GM18508 (cell line): ENCODE measurements around the gene RPTOR.
"Not testable (repeated sequence)": the region's sequence is repeated elsewhere in the genome, so short reads cannot be mapped to it uniquely, and the experiment has no call there.

Experiments used
- ATAC-seq: cut with Tn5 transposase; IDR thresholded peaks from one replicate; pipeline ENCODE4 v1.9.1; 2021; ENCODE audit warnings: moderate number of reproducible peaks; ENCODE audit not compliant: insufficient read depth, unreplicated experiment

RPTOR gene, protein sequence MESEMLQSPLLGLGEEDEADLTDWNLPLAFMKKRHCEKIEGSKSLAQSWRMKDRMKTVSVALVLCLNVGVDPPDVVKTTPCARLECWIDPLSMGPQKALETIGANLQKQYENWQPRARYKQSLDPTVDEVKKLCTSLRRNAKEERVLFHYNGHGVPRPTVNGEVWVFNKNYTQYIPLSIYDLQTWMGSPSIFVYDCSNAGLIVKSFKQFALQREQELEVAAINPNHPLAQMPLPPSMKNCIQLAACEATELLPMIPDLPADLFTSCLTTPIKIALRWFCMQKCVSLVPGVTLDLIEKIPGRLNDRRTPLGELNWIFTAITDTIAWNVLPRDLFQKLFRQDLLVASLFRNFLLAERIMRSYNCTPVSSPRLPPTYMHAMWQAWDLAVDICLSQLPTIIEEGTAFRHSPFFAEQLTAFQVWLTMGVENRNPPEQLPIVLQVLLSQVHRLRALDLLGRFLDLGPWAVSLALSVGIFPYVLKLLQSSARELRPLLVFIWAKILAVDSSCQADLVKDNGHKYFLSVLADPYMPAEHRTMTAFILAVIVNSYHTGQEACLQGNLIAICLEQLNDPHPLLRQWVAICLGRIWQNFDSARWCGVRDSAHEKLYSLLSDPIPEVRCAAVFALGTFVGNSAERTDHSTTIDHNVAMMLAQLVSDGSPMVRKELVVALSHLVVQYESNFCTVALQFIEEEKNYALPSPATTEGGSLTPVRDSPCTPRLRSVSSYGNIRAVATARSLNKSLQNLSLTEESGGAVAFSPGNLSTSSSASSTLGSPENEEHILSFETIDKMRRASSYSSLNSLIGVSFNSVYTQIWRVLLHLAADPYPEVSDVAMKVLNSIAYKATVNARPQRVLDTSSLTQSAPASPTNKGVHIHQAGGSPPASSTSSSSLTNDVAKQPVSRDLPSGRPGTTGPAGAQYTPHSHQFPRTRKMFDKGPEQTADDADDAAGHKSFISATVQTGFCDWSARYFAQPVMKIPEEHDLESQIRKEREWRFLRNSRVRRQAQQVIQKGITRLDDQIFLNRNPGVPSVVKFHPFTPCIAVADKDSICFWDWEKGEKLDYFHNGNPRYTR (N-terminal part only)

DNA sequence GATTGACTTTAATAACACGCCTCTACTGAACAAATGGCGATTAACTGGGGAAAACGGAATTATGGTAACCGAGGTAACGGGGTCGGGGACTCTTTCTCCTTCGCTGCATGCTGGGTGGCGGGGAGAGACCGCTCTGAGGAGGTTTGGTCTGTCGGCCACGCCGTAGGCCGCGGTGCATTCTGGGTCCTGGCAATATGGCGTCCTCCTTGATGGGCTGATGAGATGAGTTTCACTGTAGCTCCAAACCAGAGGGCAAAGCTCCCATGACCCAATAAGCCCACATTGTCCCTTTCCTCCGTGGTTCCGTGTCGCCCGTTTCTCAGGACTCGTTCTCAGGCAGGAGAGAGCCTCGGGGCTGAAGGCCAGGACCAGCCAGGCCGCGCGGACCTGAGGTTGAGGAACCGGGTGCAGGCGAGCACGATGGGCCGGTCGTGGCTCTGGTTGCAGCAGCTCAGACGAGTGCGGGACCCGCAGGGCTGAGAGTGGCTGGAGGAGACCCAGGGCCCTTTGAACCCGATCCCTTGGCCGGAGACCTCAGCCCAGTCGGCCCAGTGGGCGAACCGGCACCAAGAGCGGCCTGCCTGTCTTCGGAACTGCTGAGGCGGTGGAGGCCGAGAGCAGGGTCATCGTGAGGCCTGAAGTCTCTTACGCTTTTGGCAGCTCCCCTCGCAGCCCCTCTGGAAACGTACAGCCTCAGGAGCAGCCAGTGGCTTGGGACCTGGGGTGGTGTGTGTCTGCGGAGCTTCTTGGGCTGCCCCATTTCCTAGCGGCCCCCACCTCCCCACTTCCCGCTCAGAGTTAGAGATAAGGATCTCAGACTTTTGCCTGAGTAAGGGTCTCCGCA, at the start of gene RPTOR:
RPTOR (plus strand) TSS at position 184 of the 844 bp plus-strand sequence. CDS start 792 bp downstream, outside the sequence.
- ATAC-seq, result no peak

DNA sequence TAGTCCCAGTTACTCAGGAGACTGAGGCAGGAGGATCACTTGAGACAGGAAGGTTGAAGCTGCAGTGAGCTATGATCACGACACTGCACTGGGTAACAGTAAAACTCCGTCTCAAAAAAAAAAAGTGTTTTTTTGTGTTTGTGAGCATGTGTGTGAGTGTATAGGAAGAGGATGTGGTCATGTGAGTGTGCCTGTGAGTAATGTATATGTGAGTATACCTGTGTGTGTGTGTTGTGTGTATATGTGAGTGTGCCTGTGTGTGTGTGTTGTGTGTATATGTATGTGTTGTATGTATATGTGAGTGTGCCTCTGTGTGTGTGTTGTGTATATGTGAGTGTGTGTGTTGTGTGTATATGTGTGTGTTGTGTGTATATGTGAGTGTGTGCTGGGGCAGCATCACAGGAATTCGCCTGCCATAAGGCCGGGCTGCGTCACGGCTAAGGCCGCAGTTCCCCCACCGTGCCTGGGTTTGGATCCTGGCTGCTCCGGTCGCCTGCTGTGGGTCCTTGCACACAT, 46.9 kb upstream of the RPTOR start:
- ATAC-seq, result no peak

DNA sequence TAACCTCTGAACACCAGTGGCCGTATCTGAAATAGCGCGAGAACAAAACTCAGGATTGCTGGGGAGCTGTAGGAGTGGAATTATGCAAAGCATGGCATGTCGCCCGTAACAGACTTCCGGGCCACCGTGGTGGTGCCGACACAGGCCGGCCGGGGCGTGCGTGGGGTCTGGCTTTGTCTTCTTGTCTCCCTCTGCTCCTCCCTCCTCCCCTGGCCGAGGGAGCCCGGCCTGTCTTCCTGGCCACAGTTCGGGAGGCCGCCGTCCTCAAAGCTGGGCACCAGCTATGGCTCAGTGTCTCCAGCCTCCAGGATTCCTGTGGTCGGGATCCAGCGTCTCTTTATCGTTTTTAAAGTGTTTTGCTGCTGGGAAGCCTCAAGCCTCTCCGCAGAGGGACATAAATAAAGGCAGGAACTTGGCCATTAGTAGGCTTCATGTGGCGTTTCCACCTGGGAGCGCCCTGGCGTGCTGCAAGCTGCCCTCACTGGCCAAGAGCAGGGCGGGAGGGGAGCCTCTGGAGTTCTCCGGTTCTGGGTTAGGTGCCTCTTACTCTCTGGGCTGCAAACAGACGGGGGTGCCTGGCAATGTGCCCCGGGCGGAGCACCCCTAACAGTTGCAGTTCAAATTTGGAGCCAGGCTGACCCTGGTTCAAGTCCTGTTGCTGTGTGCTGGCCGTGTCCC, 46.3 kb upstream of the RPTOR start:
- no peak for ATAC-seq

DNA sequence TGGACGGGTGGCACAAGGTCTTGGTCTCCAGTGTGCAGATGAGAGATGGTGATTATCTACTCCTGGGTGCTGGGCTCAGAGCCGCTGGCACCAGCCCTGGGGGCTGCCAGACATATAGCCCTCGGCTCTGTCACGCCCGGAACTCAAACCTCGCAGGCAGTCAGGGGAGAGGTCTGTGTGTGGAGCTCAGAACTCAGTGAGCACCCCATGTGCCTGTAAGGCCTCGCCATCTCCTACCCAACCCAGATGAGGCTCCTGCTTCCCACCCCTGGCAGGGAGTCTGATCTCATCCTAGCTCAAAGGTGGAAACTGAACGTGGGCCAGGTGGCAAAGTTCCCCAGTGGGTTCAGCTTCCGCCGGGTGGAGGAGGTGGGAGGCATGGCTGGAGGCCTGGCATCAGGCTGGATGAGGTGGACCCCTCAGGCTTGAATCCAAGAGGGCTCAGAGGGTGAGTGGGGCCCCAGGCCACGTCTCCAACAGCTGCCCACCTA, 45.7 kb upstream of the RPTOR start:
- ATAC-seq, result no peak

DNA sequence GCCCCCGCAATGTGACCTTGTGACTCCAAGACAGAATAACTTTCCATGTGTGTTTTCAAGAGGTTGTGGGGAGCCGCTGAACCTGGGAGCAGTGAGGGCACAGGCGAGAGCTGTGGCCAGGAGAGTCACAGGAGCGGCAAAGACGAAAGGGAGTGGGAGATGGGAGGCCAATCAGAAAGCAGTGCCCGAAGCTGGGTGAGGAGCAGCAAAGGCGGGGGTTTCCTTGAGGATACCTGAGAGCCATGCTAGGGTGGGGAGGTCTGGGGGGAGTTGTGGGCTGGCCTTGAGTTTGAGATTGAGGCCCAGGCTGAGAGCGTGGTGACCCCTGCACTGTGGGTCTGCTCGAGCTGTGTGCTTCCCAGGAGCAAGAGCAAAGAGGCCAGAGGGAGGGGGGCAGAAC, 45.1 kb upstream of the RPTOR start:
- ATAC-seq, result no peak

DNA sequence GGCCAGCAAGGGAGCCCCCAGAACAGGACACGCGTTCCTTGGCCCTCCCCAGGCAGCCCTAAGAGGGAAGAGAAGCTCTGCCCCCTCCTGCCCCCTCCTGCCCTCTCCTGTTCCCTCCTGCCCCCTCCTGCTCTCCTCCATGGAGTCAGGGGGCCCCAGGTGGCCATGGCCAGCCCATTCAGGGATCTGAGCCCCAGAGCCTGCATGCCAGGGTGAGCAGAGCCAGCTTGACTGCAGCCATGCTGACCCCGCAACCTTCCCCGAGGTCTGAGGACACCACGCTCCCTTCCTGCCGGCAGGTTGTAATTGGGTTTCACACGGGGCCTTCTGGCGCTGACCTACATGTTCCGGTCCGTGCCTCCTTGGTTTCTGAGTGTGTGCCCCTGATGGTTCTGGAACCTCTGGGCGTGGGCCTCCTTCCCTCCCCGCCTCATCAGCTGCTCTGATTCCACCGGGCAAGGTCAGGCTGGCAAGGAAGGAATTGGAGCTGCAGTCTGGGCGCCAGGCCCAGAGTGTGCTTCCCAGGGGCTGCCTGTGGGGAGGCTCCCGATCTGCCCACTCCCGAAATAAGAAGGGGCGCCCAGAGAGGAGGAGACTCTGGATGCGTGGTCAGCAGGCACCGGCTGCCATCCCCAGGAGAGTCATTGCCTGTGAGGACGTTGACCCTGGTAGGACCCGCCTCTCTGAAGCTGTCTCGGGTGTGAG, 44.5 kb upstream of the RPTOR start:
- ATAC-seq, result no peak

DNA sequence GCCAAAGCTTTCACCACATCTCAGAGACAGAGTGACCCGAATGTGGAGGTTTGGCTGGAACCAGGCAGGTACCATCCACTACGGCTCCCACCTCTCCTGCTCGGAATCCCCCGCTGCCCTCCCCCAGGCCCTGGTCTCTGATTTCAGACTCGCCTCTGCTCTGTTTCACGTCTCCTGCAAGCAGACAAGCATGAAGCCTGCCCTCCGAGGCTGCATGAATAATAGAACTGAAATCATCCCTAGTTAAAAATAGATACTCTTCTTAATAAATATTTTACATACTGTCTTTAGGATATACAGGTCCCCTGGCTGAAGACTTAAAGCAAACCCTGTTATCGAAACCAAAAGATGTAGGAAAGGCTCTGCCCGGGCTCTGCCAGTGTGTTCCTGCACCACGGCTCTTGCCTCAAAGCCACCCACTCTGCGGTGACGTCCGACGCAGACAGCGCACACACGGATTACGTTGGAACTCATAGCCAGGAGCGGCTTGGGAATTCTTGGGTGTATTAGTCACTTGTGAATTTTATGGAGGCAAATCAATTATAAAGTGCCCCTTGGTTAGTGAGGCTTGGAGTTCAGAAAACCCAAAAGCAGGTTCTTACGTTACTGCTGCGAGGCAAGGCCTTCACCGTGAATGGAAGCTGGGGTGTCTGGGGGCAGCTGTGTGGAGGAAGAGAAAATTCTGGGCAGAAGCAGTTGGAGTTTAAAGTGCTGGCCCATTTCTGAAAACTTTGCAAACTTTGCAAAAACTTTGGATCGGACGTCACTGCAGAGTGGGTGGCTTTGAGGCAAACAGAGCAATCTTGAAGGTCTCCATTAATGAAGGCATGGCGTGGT, 42.7 kb upstream of the RPTOR start:
- ATAC-seq, result no peak

DNA sequence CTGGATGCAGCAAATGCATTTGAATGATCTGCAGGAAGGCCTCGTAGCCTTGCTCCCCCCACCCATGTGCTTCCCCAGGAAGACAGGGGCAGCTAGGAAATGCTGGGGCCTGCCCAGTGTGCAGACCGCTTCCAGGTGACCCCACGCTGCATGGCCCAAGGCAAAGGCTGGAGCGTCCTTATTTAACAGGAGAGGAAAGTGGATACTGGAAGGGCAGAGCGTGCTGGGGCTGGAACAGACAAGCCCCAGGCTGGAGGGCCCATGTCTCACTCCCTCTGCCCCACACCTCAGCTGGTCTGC, 42.1 kb upstream of the RPTOR start:
- no peak for ATAC-seq

DNA sequence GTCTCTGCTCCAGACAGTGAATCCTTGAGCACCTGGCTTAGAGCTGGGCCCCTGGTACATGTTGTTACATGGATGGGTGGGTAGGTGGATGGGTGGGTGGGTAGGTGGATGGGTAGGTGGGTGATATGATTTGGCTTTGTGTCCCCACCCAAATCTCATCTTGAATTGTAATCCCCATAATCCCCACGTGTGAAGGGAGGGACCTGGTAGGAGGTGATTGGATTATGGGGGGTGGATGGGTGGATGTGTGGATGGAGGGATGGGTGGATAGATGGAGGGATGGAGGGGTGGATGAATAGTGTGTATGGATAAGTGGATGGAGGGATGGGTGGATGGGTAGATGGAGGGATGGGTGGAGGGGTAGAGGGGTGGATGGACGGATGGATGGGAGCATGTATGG, 41.6 kb upstream of the RPTOR start:
- ATAC-seq, result no peak

DNA sequence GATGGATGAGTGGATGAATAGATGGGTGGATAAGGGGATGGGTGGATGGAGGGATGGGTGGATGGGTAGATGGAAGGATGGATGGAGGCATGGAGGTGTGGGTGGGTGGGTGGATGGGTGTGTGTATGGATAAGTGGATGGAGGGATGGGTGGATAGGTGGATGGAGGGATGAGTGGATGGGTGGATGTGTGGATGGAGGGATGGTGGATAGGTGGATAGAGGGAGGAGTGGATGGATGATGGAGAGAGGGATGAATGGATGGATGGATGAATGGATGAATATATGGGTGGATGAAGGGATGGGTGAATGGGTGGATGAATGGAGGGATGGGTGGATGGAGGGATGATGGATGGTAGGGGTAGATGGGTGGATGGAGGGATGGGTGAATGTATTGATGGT, 40.7 kb upstream of the RPTOR start:
- no peak for ATAC-seq

DNA sequence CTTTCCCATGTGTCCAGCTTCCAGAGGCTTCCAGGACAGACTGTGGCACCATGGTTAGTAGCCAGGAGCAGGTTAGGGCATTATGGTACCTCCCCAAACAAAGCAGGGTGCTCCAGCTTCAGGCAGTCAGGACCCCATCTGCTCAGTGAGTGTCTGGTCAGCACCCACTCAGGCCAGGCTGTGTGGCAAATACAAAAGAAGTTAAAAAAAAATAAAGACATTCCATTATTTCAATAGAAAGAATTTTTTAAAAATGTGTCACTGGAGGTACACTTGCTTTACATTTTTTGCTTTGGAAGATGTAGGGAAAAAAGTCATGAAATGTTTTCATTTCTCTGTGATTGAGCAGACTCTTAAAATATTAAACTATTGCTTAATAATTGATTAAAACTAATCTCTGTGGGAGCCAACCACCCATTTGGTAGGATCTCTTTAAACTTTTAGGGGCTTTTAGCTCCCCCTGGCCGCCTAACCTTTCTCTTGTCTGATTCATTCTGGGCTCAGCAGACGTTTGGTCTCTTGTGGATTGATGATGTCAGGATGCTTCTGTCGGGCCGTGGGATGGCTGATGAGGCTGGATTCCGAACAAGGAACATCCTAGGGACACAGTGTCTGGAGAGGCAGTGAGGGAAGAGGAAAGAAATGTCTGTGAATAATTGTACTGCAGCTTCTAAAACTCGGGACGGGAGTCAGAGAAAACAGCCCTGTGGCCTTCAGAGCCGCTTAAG, 39.8 kb upstream of the RPTOR start:
- ATAC-seq, result no peak

DNA sequence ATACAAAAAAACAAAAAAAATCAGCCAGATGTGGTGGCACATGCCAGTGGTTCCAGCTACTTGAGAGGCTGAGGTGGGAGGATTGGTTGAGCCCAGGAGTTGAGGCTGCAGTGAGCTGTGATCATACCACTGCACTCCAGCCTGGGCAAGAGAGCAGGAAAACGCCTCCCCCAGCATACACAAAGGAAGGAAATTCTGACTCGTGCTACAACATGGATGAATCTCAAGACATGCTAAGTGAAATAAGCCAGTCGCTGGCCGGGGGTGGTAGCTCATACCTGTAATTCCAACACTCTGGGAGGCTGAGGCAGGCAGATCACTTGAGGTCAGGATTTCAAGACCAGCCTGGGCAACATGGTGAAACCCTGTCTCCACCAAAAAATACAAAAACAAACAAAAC, 37.5 kb upstream of the RPTOR start:
- ATAC-seq, result not testable (repeated sequence)

DNA sequence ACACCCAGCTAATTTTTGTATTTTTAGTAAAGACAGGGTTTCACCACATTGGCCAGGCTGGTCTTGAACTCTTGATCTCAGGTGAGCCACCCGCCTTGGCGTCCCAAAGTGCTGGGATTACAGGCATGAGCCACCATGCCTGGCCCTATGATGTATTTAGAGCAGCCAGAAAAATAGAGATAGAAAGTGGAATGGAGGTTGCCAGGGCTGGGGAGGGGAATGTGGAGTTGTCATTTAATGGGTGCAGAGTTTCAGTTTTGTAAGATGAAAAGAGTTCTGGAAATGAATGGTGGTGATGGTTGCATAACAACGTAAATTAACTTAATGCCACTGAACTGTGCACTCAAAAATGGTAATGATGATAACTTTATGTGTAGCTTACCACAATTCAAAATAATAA, 36.7 kb upstream of the RPTOR start:
- ATAC-seq, result no peak

DNA sequence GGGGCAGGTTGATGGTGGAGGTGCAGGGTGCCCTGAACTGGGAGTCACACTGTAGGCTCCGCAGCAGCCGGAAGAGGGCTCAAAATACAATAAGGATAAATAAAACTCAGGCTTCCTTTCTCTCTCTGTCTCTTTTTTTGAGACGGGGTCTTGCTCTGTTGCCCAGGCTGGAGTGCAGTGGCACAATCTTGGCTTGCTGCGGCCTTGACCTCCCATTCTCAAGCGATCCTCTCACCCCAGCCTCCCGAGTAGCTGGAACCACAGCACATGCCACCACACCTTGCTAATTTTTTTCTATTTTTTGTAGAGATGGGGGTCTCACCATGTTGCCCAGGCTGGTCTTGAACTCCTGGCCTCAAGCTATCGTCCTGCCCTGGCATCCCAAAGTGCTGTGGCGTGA, 35.3 kb upstream of the RPTOR start:
- ATAC-seq, result no peak

DNA sequence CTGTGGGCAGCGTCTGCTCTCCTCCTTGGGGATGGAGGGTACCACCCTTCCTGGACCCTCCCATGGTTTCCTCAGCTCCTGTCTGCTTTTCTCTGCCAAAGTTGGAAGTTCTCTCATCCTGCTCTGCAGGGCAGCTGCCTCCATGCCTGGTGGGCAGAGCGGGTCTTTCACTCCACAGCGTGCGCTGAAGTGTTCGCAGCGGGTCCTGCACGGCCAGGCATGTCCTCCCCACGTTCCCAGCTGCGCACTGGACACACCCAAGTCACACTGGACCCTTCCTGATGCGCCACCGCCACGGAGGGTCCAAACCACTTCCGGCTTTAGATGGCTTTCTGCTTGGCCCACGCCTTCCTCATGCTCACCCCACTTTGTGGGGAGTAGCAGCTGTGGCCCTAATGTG, 34.5 kb upstream of the RPTOR start:
- ATAC-seq, result no peak

DNA sequence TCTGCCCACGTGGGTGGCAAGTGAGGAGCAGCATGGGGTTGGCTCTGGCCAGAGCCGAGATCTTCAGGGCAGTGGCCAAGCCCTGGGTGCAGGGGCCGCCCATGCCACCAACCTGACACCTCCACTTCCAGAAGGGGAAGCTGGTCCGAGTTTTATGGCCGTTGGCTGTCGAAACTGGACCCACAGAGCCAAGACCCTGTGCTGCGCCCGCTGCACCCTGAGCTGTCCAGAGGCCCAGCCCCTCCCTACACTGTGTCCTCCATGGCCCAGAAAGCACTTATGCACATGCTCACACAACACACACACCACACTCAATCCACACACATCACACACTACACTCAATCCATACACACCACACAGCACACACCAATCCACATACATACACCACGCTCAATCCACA, 33.9 kb upstream of the RPTOR start:
- ATAC-seq, result no peak
